ENCODE data around the gene SLC25A13.

SLC25A13 gene

GRCh38 chr7:96102096-96102811 is 219.6 kb downstream of the SLC25A13 start:
- no peak overlapping the region for H3K4me3 ChIP-seq (ENCODE audit: low read depth, low read length)
- DNase-seq (ENCODE audit: low read depth, low spot score), result no peak
- ChIA-PET POLR2A (no interaction called here), CTCF (no interaction called here)
- no peak for TF ChIP-seq CTCF (IDR thresholded peaks at IDR 0.05; ENCODE audit: insufficient read depth, low read length, missing control alignments)

GRCh38 chr7:96100737-96101136 is 221.2 kb downstream of the SLC25A13 start:
- ChIA-PET CTCF (no interaction called here), POLR2A (no interaction called here)
- no peak overlapping the region for H3K4me3 ChIP-seq (ENCODE audit: low read depth, low read length)
- no peak for TF ChIP-seq CTCF (IDR thresholded peaks at IDR 0.05; ENCODE audit: insufficient read depth, low read length, missing control alignments)
- no peak for DNase-seq (ENCODE audit: low read depth, low spot score)

GRCh38 chr7:96097835-96098234 is 224.1 kb downstream of the SLC25A13 start:
- H3K4me3 ChIP-seq (ENCODE audit: low read depth, low read length), result no peak overlapping the region
- CTCF ChIA-PET, result interaction anchor here (1.7 kb wide), 1 partner anchor 22 kb away, joined by 6 read pairs; no protein-coding TSS in a partner anchor
- DNase-seq (ENCODE audit: low read depth, low spot score), result no peak
- POLR2A ChIA-PET, result no interaction called here
- no peak for TF ChIP-seq CTCF (IDR thresholded peaks at IDR 0.05; ENCODE audit: insufficient read depth, low read length, missing control alignments)

- CTCF ChIA-PET, result no interaction called here
- no peak overlapping the region for H3K4me3 ChIP-seq (ENCODE audit: low read depth, low read length)
- DNase-seq (ENCODE audit: low read depth, low spot score), result peak; percentile 17
- no peak for TF ChIP-seq CTCF (IDR thresholded peaks at IDR 0.05; ENCODE audit: insufficient read depth, low read length, missing control alignments)
- POLR2A ChIA-PET, result no interaction called here
Observed at GRCh38 chr7:96093435-96093834, 228.5 kb downstream of the SLC25A13 start.

- no peak overlapping the region for H3K4me3 ChIP-seq (ENCODE audit: low read depth, low read length)
- ChIA-PET CTCF (interaction anchor here (1.6 kb wide), 1 partner anchor 937 kb away, joined by 5 read pairs; no protein-coding TSS in a partner anchor), POLR2A (no interaction called here)
- no peak for TF ChIP-seq CTCF (IDR thresholded peaks at IDR 0.05; ENCODE audit: insufficient read depth, low read length, missing control alignments)
- DNase-seq (ENCODE audit: low read depth, low spot score), result no peak
Observed at GRCh38 chr7:96090756-96091155, 231.1 kb downstream of the SLC25A13 start.

- no peak overlapping the region for H3K4me3 ChIP-seq (ENCODE audit: low read depth, low read length)
- POLR2A ChIA-PET, result no interaction called here
- no peak for TF ChIP-seq CTCF (IDR thresholded peaks at IDR 0.05; ENCODE audit: insufficient read depth, low read length, missing control alignments)
- DNase-seq (ENCODE audit: low read depth, low spot score), result no peak
- CTCF ChIA-PET, result interaction anchor here (1.0 kb wide), 1 partner anchor 13 kb away, joined by 4 read pairs; no protein-coding TSS in a partner anchor
Observed at GRCh38 chr7:96089511-96089910, 232.4 kb downstream of the SLC25A13 start.
